HG02943 (cell line): ENCODE data around the gene PLCE1.
"Not testable (repeated sequence)": the region's sequence is repeated elsewhere in the genome, so short reads cannot be mapped to it uniquely, and the experiment has no call there.

Source experiments
- ATAC-seq: cut with Tn5 transposase; IDR thresholded peaks from one replicate; pipeline ENCODE4 v1.9.1; 2021; ENCODE audit warnings: mild to moderate bottlenecking, low read depth, moderate library complexity; ENCODE audit not compliant: unreplicated experiment

PLCE1 gene

GRCh38 chr10:93993782-93994437, at the start of gene PLCE1:
Gene PLCE1, plus strand, starts transcription at chr10:93993931. Its CDS starts 37,116 bp downstream, at chr10:94031047.
- ATAC-seq = no peak

GRCh38 chr10:93945819-93946218, 47.9 kb upstream of the PLCE1 start:
- no peak for ATAC-seq

GRCh38 chr10:93947055-93947454, 46.7 kb upstream of the PLCE1 start:
- no peak for ATAC-seq

GRCh38 chr10:93947524-93947923, 46.2 kb upstream of the PLCE1 start:
- no peak for ATAC-seq

- no peak for ATAC-seq
These were observed 41.8 kb upstream of the PLCE1 start for GRCh38 chr10:93951905-93952304.

- no peak for ATAC-seq
These were observed 39.4 kb upstream of the PLCE1 start for GRCh38 chr10:93954299-93954698.

- no peak for ATAC-seq
These were observed 38.9 kb upstream of the PLCE1 start for GRCh38 chr10:93954726-93955363.

- no peak for ATAC-seq
These were observed 34.9 kb upstream of the PLCE1 start for GRCh38 chr10:93958834-93959233.

- ATAC-seq = not testable (repeated sequence)
These were observed 32.7 kb upstream of the PLCE1 start for GRCh38 chr10:93960988-93961387.

GRCh38 chr10:93962973-93963372, 30.8 kb upstream of the PLCE1 start:
- ATAC-seq = no peak

GRCh38 chr10:93963434-93963833, 30.3 kb upstream of the PLCE1 start:
- ATAC-seq = no peak

- ATAC-seq = no peak
These were observed 27.8 kb upstream of the PLCE1 start for GRCh38 chr10:93965911-93966310.

GRCh38 chr10:93967756-93968155, 26.0 kb upstream of the PLCE1 start:
- ATAC-seq = no peak

GRCh38 chr10:93968540-93968945, 25.2 kb upstream of the PLCE1 start:
- ATAC-seq = no peak

- ATAC-seq = not testable (repeated sequence)
These were observed 23.2 kb upstream of the PLCE1 start for GRCh38 chr10:93970433-93971010.

GRCh38 chr10:93973748-93974445, 19.8 kb upstream of the PLCE1 start:
- ATAC-seq = no peak

- ATAC-seq = no peak
These were observed 16.3 kb upstream of the PLCE1 start for GRCh38 chr10:93977442-93977841.

- no peak for ATAC-seq
These were observed 13.2 kb upstream of the PLCE1 start for GRCh38 chr10:93980486-93980885.

GRCh38 chr10:93991114-93991513, 2.6 kb upstream of the PLCE1 start:
- no peak for ATAC-seq

GRCh38 chr10:93991596-93992284, 2.0 kb upstream of the PLCE1 start:
- ATAC-seq = no peak
